Measurements from ENCODE around the gene IKZF2. TPM values are rescaled to one million over a fixed set of nuclear protein-coding genes. Genes with fewer than 3 reads are reported as not detected.

Gene IKZF2
- total RNA-seq, 1 experiment from 2014 or later: 14.2 TPM

DNA sequence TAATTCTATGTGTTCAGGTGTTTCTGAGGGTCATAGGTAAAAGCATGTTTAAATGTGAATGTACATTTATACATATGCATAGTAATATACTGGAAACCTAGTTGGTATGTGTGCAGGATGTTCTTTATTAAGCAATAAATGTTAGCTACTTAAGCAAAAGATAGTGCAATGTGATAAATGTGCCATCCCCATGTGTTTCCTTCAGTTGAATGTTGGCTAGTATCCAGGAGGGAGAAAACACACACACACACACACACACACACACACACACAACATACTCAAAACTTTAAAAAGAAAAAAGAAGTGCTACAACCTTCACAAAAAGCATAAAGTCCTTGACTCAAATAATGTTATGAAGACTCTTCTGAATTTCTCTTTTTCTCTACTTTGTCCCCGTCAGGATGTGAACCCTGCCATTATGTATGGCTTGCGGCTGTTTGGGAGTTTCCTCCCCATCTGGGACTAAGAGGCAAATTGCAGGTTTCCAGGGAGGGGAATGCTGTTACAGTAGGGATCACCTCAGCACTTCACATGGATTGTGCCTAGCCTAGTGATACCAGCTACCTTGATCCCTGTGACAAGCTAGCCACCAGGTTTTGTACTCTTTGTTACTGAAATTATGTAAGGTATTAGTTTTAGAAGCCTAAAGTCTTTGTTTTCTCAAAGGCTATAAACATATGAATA lies 82.6 kb downstream of the IKZF2 start:
- TF ChIP-seq, protein P1, sequence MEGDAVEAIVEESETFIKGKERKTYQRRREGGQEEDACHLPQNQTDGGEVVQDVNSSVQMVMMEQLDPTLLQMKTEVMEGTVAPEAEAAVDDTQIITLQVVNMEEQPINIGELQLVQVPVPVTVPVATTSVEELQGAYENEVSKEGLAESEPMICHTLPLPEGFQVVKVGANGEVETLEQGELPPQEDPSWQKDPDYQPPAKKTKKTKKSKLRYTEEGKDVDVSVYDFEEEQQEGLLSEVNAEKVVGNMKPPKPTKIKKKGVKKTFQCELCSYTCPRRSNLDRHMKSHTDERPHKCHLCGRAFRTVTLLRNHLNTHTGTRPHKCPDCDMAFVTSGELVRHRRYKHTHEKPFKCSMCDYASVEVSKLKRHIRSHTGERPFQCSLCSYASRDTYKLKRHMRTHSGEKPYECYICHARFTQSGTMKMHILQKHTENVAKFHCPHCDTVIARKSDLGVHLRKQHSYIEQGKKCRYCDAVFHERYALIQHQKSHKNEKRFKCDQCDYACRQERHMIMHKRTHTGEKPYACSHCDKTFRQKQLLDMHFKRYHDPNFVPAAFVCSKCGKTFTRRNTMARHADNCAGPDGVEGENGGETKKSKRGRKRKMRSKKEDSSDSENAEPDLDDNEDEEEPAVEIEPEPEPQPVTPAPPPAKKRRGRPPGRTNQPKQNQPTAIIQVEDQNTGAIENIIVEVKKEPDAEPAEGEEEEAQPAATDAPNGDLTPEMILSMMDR (IDR thresholded peaks at IDR 0.05; ENCODE audit: insufficient read depth in 1 of 2, low read depth in 1 of 2, low read length in 1 of 2, severe bottlenecking in 1 of 2, unreplicated experiment in 1 of 2): no peak
- no peak for DNase-seq
- BruUV-seq (replicated peaks): no TSS peak
- ChIA-PET POLR2A (interaction anchor here (0.6 kb wide), 1 partner anchor 141 kb away, joined by 3 read pairs; no protein-coding TSS in a partner anchor), CTCF (no interaction called here)
- Mint-ChIP-seq H3K36me3 (ENCODE audit: insufficient read depth, unreplicated experiment) (no peaks in the 10 kb centered on the region), H3K4me1 (ENCODE audit: low read depth, unreplicated experiment) (peaks cover 23% of the 10 kb centered on the region), H3K9me3 (ENCODE audit: unreplicated experiment) (no peaks in the 10 kb centered on the region), H3K27ac (ENCODE audit: unreplicated experiment) (no peak overlapping the region), H3K27me3 (ENCODE audit: insufficient read depth, unreplicated experiment) (no peaks in the 10 kb centered on the region), H3K4me3 (ENCODE audit: unreplicated experiment) (no peak overlapping the region)
- Histone ChIP-seq H3K4me3 (ENCODE audit: low read depth, low read length) (no peak overlapping the region), H3K4me1 (no peaks in the 10 kb centered on the region), H3K9me3 (no peaks in the 10 kb centered on the region), H3K36me3 (ENCODE audit: control insufficient read depth, insufficient read depth, low read length) (no peaks in the 10 kb centered on the region), H3K27me3 (replicated peaks; ENCODE audit: control insufficient read depth, insufficient read depth, low read length) (no peaks in the 10 kb centered on the region)
- intact Hi-C loops (cut with micrococcal nuclease; ENCODE audit: unreplicated experiment): no loop called here

DNA sequence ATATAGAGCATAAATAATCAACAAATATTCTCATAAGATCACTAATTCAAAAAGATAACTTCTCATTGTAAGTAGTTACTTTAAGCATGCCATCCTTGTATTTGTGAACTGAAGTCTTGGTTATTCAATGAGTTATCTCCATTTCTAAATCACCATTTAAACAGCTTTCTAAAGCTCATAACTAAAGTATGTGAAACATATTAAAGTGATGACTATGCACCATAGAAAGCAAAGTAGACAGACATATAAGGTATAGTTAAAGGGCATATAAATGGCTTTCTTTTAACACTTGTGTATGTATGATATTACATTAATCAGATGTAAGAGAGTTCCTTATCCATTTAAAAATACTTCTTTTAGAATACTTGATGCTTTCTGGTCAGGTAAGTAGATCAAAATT lies 83.5 kb downstream of the IKZF2 start:
- no peaks in the 10 kb centered on the region for H3K36me3 Mint-ChIP-seq (ENCODE audit: insufficient read depth, unreplicated experiment)
- H3K27me3 Mint-ChIP-seq (ENCODE audit: insufficient read depth, unreplicated experiment): no peaks in the 10 kb centered on the region
- TF ChIP-seq, protein P1 (IDR thresholded peaks at IDR 0.05; ENCODE audit: insufficient read depth in 1 of 2, low read depth in 1 of 2, low read length in 1 of 2, severe bottlenecking in 1 of 2, unreplicated experiment in 1 of 2): no peak
- POLR2A ChIA-PET: no interaction called here
- no peaks in the 10 kb centered on the region for H3K9me3 Mint-ChIP-seq (ENCODE audit: unreplicated experiment)
- no TSS peak for BruUV-seq (replicated peaks)
- Histone ChIP-seq H3K4me3 (ENCODE audit: low read depth, low read length) (no peak overlapping the region), H3K4me1 (no peaks in the 10 kb centered on the region), H3K9me3 (no peaks in the 10 kb centered on the region), H3K27me3 (replicated peaks; ENCODE audit: control insufficient read depth, insufficient read depth, low read length) (no peaks in the 10 kb centered on the region), H3K36me3 (ENCODE audit: control insufficient read depth, insufficient read depth, low read length) (no peaks in the 10 kb centered on the region)
- no peak overlapping the region for H3K27ac Mint-ChIP-seq (ENCODE audit: unreplicated experiment)
- peaks cover 23% of the 10 kb centered on the region for H3K4me1 Mint-ChIP-seq (ENCODE audit: low read depth, unreplicated experiment)
- intact Hi-C loops (cut with micrococcal nuclease; ENCODE audit: unreplicated experiment): no loop called here
- no peak for DNase-seq
- CTCF ChIA-PET: no interaction called here
- no peak overlapping the region for H3K4me3 Mint-ChIP-seq (ENCODE audit: unreplicated experiment)

DNA sequence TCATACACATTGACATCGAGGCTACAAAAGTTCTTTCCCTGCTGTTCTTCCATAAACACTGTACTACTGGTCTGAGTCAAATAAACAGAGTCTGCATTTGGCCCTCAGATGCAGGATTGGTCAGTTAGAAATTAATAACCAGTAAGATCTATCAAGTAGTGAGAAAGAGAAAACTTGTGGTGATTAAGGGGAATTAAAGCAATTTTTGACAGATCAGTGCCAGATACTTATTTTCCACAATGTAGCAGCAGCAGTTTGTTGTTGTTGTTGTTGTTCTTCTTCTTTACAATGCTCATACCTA lies 85.0 kb downstream of the IKZF2 start:
- CTCF ChIA-PET: no interaction called here
- BruUV-seq (replicated peaks): no TSS peak
- DNase-seq: no peak
- TF ChIP-seq, protein P1 (IDR thresholded peaks at IDR 0.05; ENCODE audit: insufficient read depth in 1 of 2, low read depth in 1 of 2, low read length in 1 of 2, severe bottlenecking in 1 of 2, unreplicated experiment in 1 of 2): no peak
- peaks cover 18% of the 10 kb centered on the region for H3K4me1 Mint-ChIP-seq (ENCODE audit: low read depth, unreplicated experiment)
- Histone ChIP-seq H3K4me3 (ENCODE audit: low read depth, low read length) (no peak overlapping the region), H3K9me3 (no peaks in the 10 kb centered on the region), H3K4me1 (no peaks in the 10 kb centered on the region), H3K27me3 (replicated peaks; ENCODE audit: control insufficient read depth, insufficient read depth, low read length) (no peaks in the 10 kb centered on the region), H3K36me3 (ENCODE audit: control insufficient read depth, insufficient read depth, low read length) (no peaks in the 10 kb centered on the region)
- no peaks in the 10 kb centered on the region for H3K27me3 Mint-ChIP-seq (ENCODE audit: insufficient read depth, unreplicated experiment)
- H3K4me3 Mint-ChIP-seq (ENCODE audit: unreplicated experiment): peak overlapping the region; percentile 46
- intact Hi-C loops (cut with micrococcal nuclease; ENCODE audit: unreplicated experiment): loop anchor here (1.0 kb wide), 1 partner anchor 85 kb away; the partner anchor contains the start of gene IKZF2
- no peaks in the 10 kb centered on the region for H3K9me3 Mint-ChIP-seq (ENCODE audit: unreplicated experiment)
- POLR2A ChIA-PET: no interaction called here
- no peaks in the 10 kb centered on the region for H3K36me3 Mint-ChIP-seq (ENCODE audit: insufficient read depth, unreplicated experiment)
- no peak overlapping the region for H3K27ac Mint-ChIP-seq (ENCODE audit: unreplicated experiment)

Measured in Caco-2 (cell line).